Astrocyte (in vitro differentiated cells and primary cell): ENCODE measurements around the gene MYOM3.

ENCODE experiments used
- CTCF ChIP-seq: IDR thresholded peaks from 2 replicates; pipeline ENCODE4 v1.5.1; 2011; ENCODE audit warnings: low read depth, mild to moderate bottlenecking, inconsistent platforms, low read length, moderate library complexity; ENCODE audit not compliant: insufficient read depth
- EZH2 ChIP-seq: IDR thresholded peaks from 2 replicates; pipeline ENCODE4 v1.6.1; 2012; ENCODE audit warnings: mild to moderate bottlenecking, low read length, inconsistent platforms; ENCODE audit not compliant: insufficient read depth

GRCh38 chr1:24045771-24046170, 66.2 kb downstream of the MYOM3 start:
- TF ChIP-seq EZH2 = no peak
- TF ChIP-seq CTCF = no peak
